ENCODE data around the gene TBX19. TPM values are rescaled to one million over a fixed set of nuclear protein-coding genes. Genes with fewer than 3 reads are reported as not detected.
A peak's percentile ranks its signal among the peaks of the same experiment; 100 is the strongest.

The TBX19 gene
- total and polyA plus RNA-seq, 2 of the 8 experiments (the other 6 are each of a cell fraction or from before 2014, with no cell fraction given): 1.0 to 1.8 TPM

DNA sequence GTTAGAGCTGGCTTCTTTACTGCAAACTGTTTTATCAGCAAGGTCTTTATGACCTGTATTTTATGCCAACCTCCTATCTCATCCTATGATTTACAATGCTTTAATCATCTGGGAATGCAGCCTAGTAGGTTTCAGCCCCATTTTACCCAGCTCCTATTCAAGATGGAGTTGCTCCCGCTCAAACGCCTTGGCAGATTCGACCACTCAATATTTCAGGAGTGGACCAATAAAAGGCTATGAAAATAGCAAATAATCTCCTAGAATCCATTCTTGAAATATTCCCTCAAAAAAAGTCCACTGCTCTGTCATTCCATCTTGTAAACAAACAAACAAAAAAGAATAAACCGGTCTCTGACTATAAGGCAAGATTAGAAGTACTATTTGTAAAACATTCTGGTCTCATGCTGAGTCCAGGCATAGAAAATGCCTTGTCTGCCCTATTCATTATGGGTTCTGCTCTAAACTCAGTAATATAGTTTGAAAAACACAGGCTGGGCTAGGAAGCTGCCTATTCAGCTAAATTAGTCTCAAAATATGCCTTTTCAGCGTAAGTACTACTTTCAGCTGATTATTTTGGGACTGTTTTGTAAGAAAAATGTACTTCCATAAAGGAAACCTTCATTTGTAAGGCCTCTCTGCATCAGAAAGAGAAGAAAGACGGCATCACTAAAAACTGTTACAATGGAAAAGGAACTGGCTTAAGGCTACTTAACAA is 53.0 kb downstream of the TBX19 start:
- 52% methylated on average over 6 of the region's 6 CpGs; no CpG with 5 or more reads in 1 of the 2 experiments for WGBS, 2 experiments (ENCODE audit: extremely low coverage in 1 of 2, insufficient coverage in 1 of 2, insufficient read length in 1 of 2, insufficient replicate concordance in 2 of 2, low coverage in 1 of 2, low lambda C conversion rate in 2 of 2, missing lambda C conversion rate in 1 of 2)
- TF ChIP-seq NRF1 (IDR thresholded peaks at IDR 0.05; ENCODE audit: low read depth, low read length): no peak
- no peak for TF ChIP-seq HDAC2 (IDR thresholded peaks at IDR 0.05; ENCODE audit: borderline replicate concordance in 1 of 2, low read depth in 2 of 2, low read length in 2 of 2)
- no peak for TF ChIP-seq POLR2A (IDR thresholded peaks at IDR 0.05; ENCODE audit: control extremely low read depth in 1 of 2, low read depth in 2 of 2, low read length in 2 of 2)
- no peak for TF ChIP-seq GABPA (IDR thresholded peaks at IDR 0.05; ENCODE audit: borderline replicate concordance, insufficient read depth, low read length)
- no peak for TF ChIP-seq SRF (IDR thresholded peaks at IDR 0.05; ENCODE audit: low read depth, low read length)
- TF ChIP-seq TEAD4 (IDR thresholded peaks at IDR 0.05; ENCODE audit: low read depth, low read length): no peak
- no peak for TF ChIP-seq ZNF274 (IDR thresholded peaks at IDR 0.05; ENCODE audit: borderline replicate concordance, extremely low read depth, low read length)
- no peak for TF ChIP-seq EZH2 (IDR thresholded peaks at IDR 0.05; ENCODE audit: low read depth, low read length, severe bottlenecking)
- no peak for TF ChIP-seq TAF7 (optimal IDR thresholded peaks at IDR 0.05; ENCODE audit: borderline replicate concordance, low read depth, low read length)
- TF ChIP-seq EP300 (IDR thresholded peaks at IDR 0.05; ENCODE audit: borderline replicate concordance in 1 of 2, low read depth in 2 of 2, low read length in 2 of 2): no peak
- no peak for TF ChIP-seq CTBP2 (IDR thresholded peaks at IDR 0.05; ENCODE audit: borderline replicate concordance, insufficient read depth, insufficient read length, low read length)

More for the DNA sequence above, 53.0 kb downstream of the TBX19 start:
- Histone ChIP-seq H2BK20ac (ENCODE audit: low read length) (no peak overlapping the region), H3K4me2 (ENCODE audit: insufficient read depth in 1 of 2, low read depth in 2 of 2, low read length in 2 of 2) (0 out of 4 replicates have a peak overlapping the region, but pooled peaks of 1 of the 2 experiments have one; percentile 13), H3K4me3 (ENCODE audit: extremely low read depth in 1 of 4, insufficient read depth in 2 of 4, low read depth in 3 of 4, low read length in 4 of 4) (peak overlapping the region in 1 of 4 experiments; percentile 16; a peak in 1 of 8 replicates), H3K23ac (ENCODE audit: insufficient read length) (no peak overlapping the region), H2AK5ac (ENCODE audit: low read depth, low read length) (no peak overlapping the region), H4K91ac (replicated peaks; ENCODE audit: insufficient read length, low read length) (no peak overlapping the region), H3K4ac (replicated peaks; ENCODE audit: insufficient read length, low read depth, low read length) (no peak overlapping the region), H3K27ac (ENCODE audit: low read depth, low read length) (no peak overlapping the region), H4K20me1 (replicated peaks in 1 of 2; ENCODE audit: control insufficient read depth in 1 of 2, insufficient read depth in 2 of 2, low read length in 2 of 2) (no peaks in the 10 kb centered on the region), H3K23me2 (ENCODE audit: low read depth, low read length) (no peaks in the 10 kb centered on the region; the same call in 1 of the 2 replicates), H2BK15ac (ENCODE audit: low read length) (no peak overlapping the region), H3K14ac (ENCODE audit: insufficient read length) (no peak overlapping the region), H3K27me3 (replicated peaks in 1 of 4; ENCODE audit: control insufficient read depth in 3 of 4, extremely low read depth in 1 of 4, insufficient read depth in 3 of 4, low read length in 3 of 4) (no peaks in the 10 kb centered on the region), H3K36me3 (ENCODE audit: control insufficient read depth in 2 of 4, insufficient read depth in 4 of 4, low read length in 3 of 4) (no peaks in the 10 kb centered on the region), H2BK12ac (ENCODE audit: low read depth, low read length) (no peak overlapping the region), H2BK120ac (replicated peaks; ENCODE audit: low read depth, low read length) (no peak overlapping the region), H4K8ac (ENCODE audit: extremely low read depth, insufficient read depth, low read length) (no peak overlapping the region), H3K56ac (replicated peaks; ENCODE audit: insufficient read length, low read depth, low read length) (no peak overlapping the region), H3K79me2 (ENCODE audit: control insufficient read depth in 1 of 2, insufficient read depth in 2 of 2, low read length in 2 of 2) (no peaks in the 10 kb centered on the region), H3K4me1 (replicated peaks in 1 of 4; ENCODE audit: control insufficient read depth in 3 of 4, insufficient read depth in 4 of 4, low read length in 3 of 4) (no peaks in the 10 kb centered on the region; a peak in 3 of 7 replicates), H3K9ac (replicated peaks in 1 of 4; ENCODE audit: extremely low read depth in 1 of 4, low read depth in 3 of 4, low read length in 3 of 4) (no peak overlapping the region), H4K5ac (ENCODE audit: insufficient read length, low read depth, low read length) (no peak overlapping the region), H3K18ac (ENCODE audit: extremely low read depth, low read length) (no peak overlapping the region), H2BK5ac (ENCODE audit: low read depth, low read length) (no peak overlapping the region), H2AFZ (ENCODE audit: low read length) (no peak overlapping the region), H3K9me3 (ENCODE audit: insufficient read depth in 2 of 2, low read depth in 1 of 2, low read length in 1 of 2) (no peaks in the 10 kb centered on the region; a peak in 1 of 4 replicates), H3K79me1 (ENCODE audit: low read depth, low read length) (no peaks in the 10 kb centered on the region)
- ChIA-PET CTCF (ENCODE audit: partially characterized antibody) (interaction anchor here (0.8 to 3.0 kb wide), 3 partner anchors 9 to 106 kb away, joined by 3 to 24 read pairs (median 5); no protein-coding TSS in a partner anchor), POLR2A (ENCODE audit: partially characterized antibody) (interaction anchor here (0.7 to 1.2 kb wide), 2 partner anchors 9 to 70 kb away, joined by 3 read pairs; no protein-coding TSS in a partner anchor)
- DNase-seq (ENCODE audit: low read depth in 1 of 2, low spot score in 2 of 2): no peak
- FAIRE-seq: no peak

Data from H1 (cell line).